ENCODE data around the gene TMEM117.

Gene TMEM117

DNA sequence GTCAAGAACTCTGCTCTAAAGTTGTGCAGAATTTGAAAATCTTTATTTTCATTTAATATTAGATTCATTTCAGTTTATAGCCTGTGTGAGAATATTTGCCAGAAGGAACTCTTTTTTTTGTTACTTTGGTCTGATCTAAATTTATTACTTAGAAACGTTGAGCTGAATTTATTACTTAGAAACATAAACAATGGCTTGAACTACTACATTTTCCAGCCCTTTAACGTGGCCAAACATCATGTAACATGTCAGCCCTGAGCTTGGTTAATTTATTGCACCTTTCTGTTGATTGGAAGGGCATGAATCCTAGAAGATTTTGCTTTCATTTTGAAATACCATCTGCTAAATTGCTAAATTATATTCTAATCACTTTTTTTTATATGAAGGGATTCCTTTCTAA, 241.4 kb downstream of the TMEM117 start:
- in situ Hi-C loops (cut with HindIII; ENCODE audit: low sequenced_read_pairs) = no loop called here

DNA sequence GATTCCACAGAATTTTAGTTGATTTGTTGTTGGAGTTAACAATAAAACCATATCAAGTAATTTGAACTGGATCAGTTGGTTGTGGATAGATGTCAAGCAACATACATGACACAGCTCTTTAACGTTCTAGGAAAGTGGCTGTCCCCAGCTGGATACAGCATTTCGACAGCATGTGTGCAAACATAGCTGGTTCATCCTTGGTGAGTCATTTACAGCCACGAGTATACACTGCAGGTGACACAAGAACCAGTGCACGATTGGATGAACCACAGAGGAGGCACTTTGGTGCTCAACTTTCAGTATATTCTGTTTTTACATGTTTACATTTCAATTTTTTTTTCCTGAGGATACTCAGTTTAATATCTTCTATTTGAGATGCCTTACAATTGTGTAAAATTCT, 242.4 kb downstream of the TMEM117 start:
- in situ Hi-C loops (cut with HindIII; ENCODE audit: low sequenced_read_pairs) = no loop called here

DNA sequence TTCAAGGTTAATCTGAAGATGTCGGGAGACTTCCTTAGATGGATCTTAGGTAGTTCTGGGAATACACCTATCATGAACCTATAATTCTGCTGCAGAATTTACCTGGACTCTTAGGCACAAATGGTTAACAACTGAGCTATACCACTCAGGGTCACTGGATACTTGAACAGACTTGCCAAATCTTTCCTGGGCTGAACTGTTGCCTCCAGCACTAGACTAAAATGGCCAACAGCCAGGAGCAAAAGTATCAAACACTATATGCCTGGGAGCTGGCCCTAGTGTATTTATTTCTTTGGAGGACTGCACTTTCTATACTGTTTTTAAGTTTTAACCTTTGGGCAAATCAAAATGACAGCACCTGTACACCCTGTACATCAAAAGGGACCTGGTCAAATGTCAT, 252.8 kb downstream of the TMEM117 start:
- in situ Hi-C loops (cut with HindIII; ENCODE audit: low sequenced_read_pairs) = no loop called here

DNA sequence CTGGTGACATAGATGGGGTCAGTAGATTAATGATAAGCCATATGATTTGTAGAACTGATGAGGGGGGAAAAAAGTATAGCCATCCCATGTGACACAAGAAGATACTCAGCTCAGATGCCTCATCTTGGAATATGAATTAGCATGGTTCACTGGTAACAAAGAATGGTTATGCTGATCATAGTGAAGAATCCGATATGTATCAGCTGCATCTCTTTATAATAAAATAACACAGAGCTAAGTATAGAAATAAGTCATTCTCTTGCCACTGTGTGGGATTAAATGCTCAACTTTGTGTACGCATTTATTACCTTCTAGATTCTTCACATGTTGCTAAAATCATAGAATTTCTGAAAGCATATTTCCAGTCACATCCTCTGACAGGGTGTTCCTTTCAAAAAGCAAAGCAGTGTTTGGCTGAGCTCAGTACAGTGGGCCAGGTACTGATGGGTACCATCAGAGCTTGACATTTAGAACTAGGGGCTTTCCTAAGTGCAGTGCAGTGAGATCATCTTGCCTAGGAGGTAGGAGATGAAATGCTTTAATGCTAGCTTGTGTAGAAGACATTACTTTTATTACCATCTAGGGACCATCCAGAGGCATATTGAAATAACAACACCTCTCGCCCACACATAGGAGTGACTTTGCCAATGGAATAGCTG, 256.2 kb downstream of the TMEM117 start:
- in situ Hi-C loops (cut with HindIII; ENCODE audit: low sequenced_read_pairs) = no loop called here

DNA sequence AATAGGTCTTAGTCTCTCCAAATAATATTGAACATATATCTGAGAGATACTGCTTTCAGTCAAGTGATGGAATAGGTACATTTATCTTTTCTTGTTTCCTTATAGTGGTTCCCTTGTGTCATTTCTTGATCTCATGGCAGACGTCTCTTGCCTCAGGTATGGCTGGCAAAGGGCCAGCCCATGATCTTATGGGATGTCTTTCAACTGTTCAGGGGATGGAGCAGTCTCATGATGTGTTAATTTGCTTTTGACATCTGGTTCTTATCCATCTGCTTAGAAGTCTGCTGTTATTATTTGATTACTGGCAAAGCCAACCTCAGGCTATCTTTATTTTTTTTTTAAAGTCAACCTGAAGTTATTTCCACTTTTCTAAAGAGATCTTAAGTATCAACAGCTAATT, 262.9 kb downstream of the TMEM117 start:
- in situ Hi-C loops (cut with HindIII; ENCODE audit: low sequenced_read_pairs) = no loop called here

DNA sequence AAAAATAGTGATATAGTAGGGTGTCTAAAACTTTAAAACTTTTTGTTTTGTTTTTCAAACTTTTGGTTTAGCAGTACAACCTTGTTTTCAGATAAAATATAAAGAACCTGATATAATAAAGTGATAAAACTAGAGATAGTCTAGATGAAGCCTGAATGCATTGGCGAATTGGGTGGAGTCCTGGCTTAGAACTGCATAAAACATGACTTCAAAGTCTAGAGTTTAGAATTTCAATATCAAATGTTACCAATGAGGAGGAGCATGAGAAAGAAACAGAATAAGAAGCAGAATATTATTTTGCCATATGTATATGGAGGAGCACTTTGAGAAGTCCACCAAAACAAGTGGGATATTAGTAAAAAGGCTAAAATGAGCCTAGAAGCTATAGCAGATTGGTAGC, 263.6 kb downstream of the TMEM117 start:
- in situ Hi-C loops (cut with HindIII; ENCODE audit: low sequenced_read_pairs) = no loop called here

DNA sequence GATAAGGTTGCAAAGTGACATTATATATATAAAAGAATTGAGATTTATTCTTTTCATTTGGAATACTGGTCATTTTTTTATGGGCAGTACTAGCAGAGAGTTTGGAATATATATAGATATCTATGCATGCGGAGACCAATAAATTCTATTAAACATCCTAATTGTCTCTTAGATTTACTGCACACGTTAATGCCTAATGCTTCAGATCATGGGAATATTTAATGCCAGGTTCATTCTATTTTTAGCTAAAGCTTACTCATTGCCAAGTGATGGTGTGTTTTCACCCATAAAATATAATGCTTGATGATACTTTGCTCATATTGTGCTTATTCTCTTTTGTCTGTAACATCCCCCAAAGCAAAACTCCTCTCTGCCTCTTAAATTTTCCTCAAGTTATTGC, 264.4 kb downstream of the TMEM117 start:
- in situ Hi-C loops (cut with HindIII; ENCODE audit: low sequenced_read_pairs) = no loop called here

DNA sequence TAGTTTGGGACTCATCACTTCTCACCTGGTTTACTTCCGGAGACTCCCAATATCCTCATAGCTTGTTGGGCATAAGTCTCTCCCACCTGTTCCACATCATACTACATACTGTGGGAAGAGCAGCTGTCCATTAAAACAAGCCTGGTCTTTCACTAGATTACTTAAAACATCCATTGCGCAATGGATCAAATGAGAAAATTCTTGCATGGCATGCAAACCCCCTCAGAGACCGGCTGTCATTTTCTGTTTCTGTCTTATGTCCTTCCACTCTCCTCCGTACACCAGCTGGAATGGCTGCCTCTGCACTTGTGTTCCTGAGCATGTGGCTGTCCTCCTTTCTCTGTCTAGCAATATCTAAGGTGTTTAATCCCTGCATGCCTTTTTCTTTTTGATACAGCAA, 265.6 kb downstream of the TMEM117 start:
- in situ Hi-C loops (cut with HindIII; ENCODE audit: low sequenced_read_pairs) = no loop called here

DNA sequence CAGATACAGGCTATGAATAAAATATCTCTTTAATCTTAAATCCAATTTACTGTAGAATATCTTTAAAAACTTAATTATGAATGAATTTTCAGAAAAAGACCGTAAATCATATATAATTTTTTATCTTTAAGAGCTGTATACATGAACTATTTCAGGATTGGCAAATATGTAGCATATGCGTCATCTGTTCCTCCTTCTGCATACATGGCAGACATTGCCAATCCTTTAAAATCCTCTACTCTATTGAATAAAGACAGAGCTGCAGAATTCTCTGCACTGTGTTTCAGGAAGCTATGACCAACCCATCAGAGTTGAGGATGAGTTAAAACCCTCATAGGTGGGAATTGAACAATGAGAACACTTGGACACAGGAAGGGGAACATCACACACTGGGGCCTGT, 279.0 kb downstream of the TMEM117 start:
- in situ Hi-C loops (cut with HindIII; ENCODE audit: low sequenced_read_pairs) = no loop called here

DNA sequence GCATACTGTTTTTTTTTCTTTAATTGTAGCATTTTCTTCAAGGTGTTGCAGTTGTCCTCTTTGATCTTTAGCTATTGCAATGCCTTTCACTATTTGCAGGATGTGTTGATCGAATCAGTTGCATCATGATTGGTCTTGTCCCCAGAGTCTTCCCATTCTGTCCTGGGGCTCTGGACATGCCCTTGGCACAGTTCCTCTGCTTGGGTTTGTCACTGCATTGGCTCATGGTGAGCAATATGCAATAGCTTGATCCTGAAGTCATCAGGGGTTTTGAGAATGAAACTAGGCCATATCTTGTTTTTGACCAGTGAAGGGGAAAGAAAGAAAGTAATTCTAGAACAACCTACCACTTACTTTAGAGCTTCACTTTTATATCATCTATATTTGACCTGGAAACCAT, 281.5 kb downstream of the TMEM117 start:
- in situ Hi-C loops (cut with HindIII; ENCODE audit: low sequenced_read_pairs) = no loop called here

DNA sequence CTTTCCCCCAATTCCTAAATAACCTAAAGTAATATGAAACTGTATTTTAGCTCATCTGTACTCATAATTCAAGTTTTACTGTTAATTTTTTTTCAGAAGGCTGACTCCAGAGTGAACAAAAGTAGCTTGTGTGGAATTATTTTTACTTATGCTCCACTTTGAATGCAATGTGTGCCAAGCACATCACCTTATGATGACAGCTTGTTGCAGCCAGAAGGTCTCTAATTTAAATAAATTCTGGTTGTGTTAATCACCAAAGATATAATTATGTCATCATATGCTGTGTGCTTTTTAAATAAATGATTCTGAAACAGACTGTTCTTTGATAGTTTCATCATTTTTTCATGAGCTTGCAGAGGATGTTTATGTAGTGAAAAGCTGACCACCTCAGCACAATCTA, 283.1 kb downstream of the TMEM117 start:
- in situ Hi-C loops (cut with HindIII; ENCODE audit: low sequenced_read_pairs) = no loop called here

DNA sequence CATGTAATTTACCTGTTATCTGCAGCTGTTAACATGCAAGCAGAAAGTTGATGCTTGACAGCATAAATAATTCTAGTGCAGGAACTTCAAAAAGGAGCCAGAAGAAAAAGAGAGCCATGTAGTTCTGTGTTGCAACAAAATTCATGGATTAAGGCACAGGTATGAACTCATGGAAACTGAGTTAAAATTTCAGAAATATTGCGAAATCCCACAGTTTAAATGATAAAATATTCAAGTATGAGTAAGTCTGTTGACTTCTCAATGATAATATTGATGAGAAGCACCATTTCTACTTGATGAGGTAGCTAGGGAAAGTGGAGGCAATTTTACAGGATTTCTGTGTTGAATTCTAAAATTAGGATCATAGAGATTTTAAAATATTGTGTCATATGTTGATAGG, 290.9 kb downstream of the TMEM117 start:
- in situ Hi-C loops (cut with HindIII; ENCODE audit: low sequenced_read_pairs) = no loop called here

DNA sequence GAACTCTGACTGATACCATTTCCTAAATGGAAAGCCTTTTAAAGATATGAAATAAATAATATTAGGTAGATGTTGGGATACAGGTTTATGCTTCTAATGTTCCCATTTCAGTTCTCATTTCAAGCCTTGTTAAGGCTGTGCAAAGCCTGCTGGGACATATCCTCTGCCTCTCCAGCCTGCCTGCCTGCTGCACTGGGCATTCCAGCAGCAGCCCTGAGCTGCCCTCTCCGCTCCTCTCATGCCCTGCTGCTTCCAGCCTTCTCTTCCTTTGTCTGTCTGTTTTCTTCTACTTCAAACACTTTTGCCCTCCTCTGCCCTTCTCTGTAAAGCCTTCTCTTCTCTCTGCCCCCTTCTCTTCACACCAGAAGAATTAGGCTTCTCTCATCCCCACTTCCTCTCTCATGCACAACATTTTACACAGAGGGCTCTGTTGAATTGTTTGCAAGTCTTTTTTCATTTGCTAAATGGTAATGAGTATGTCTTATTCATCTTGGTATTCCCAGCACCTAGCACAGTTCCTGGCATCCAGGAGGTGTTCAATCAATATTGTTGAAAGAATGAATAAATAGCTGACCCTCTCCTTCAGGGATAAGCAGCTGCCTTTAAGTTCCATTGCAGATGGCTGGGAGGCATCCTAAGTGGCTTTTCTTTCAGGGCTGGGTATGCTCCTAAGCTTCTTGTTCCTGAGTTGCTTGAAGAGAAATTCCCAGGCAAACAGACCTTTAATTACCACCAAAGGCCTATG, 292.3 kb downstream of the TMEM117 start:
- in situ Hi-C loops (cut with HindIII; ENCODE audit: low sequenced_read_pairs) = no loop called here

DNA sequence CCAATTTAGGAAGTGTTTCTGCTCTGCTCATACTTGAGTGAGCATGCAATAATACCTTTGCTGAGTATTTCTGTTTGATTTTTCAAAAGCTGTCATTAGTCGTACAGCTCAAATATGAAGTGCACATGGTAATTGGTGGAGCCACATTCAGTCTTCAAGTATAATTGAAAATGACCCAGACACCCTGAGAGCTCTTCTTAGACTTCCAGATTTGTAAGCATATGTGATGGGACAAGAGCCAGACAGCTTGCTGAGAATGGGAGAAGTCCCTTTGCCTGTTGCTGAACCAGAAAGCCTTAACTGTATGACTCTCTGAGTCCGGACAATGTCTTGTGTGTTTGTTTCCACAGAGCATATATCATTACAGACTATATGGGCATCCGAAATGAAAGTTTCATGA, 307.3 kb downstream of the TMEM117 start:
- in situ Hi-C loops (cut with HindIII; ENCODE audit: low sequenced_read_pairs) = no loop called here

DNA sequence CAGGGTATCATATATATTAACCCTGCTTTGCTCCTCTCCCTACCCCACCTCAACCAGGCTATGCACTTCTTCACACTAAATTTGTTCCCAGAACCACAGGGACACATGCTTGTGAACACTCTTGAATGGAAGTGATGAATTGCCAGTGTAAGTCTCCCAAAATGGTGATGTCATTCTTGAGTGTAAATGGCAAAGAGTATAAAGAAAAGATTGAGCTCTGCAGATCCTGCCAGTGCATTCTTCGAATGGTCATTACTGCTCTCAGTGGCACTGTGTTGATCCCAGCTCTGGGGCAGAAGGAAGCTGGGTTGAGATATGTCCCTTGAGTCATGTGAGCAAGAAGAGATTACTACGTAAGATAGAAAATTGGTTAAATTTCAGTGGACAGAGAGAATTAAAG, 313.1 kb downstream of the TMEM117 start:
- in situ Hi-C loops (cut with HindIII; ENCODE audit: low sequenced_read_pairs) = no loop called here

DNA sequence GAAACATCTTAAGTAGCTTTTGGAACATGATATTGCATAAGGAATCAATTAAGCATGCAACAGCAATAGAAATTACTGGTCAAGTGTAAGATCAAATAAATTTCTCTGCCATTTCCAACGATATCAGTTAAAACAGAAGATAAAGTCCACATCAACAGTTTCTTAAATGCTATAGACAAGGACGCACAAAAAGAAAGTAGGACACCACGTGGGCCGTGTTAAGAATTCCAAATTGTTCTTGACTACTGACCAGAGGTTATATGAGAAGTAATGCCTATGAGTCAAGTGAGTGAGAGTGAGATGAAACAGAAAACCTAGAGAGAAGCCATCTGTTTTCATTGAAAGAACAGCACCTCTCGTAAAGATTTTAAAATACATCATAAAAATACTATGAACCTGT, 318.2 kb downstream of the TMEM117 start:
- in situ Hi-C loops (cut with HindIII; ENCODE audit: low sequenced_read_pairs) = no loop called here

DNA sequence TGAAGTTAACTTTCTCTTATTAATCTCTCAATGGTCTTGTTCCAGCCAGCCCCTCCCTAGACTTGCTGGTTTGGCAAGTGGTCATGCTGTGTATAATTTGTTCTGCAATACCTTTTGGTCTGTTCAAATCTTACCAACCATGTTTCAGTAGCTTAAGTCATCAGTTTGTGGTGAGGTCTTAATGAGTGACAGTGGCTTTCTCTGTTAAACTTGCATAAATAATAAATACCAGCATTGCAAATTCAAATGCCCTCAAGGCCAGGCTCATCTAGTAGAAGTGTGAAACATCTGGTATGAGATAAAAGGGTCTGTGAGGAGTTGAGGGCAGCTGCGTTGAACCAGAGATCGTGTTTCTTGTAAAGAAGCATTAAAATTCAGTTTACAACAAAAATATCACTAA, 319.5 kb downstream of the TMEM117 start:
- in situ Hi-C loops (cut with HindIII; ENCODE audit: low sequenced_read_pairs) = no loop called here

DNA sequence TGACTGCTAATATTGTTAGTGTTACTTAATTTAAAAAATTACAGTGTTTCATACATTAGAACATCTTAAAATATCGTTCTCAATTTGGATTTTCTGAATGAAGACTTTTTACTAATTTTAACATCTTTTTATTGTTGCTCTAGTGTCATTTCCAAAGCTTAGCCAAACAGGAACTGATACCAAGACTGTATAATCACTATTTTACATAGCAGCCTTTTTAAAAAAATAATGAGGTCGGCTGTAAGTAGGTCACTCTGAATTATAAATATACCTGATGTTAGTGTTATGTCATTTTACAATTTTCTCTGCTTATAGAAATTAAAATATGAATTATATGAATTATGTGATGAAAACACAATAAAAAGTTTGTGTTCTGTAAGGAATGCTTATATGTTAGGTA, 321.5 kb downstream of the TMEM117 start:
- in situ Hi-C loops (cut with HindIII; ENCODE audit: low sequenced_read_pairs) = no loop called here

DNA sequence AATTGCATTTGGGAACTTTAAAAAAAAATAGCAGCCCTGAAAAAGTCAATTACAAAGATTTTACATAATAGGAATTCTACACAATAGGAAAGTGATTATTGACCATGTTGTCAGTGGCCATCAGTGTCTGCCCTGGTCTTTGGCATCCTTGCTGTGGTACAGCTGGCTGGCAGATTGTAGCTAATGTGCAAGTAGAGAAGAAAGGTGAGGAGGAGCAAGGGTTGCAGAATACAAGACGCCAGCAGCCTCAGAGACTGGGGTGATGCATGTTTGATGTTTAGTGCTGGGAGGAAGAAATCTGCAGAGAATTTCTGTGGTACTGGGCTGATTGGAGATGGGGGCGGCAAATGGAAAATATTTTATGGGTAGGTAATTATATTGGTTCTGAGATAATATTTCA, 322.9 kb downstream of the TMEM117 start:
- in situ Hi-C loops (cut with HindIII; ENCODE audit: low sequenced_read_pairs) = no loop called here

DNA sequence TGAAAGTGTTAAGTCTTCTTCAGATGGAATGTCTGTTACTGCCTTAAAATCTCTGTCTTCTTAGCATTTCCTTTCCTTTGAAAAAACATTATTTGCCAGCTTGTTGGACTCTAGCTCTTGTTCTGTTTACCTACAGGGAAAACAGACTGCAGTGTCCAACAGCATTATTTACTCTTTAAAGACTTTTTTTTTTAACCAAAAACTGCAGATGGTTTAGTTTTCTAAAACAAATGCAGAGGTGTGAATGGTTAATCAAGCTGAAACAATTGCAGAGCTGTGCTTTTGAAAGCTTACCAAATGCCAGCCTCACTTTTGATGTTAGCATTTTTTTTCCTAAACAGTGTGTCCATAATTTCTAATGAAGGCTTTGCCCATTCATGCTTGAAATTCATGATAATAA, 323.3 kb downstream of the TMEM117 start:
- in situ Hi-C loops (cut with HindIII; ENCODE audit: low sequenced_read_pairs) = no loop called here

DNA sequence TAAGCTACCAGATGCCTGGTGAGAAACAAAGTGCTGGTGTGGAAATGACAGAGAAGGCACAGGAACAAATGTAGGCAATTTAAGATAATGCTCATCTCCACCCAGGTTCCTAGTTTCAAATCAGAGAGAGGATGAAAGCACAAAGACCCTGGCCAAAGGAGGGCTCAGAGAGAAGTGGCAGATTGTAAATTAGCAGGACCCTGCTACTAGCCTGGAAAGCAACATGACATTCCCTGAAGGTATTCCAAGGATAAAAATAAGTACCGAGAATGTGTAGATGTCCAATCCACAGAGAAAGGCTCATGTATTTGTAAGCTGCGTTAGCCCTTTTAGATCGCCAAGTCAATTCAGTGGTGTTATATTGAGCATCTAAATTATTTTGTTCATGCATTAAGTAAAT, 324.0 kb downstream of the TMEM117 start:
- in situ Hi-C loops (cut with HindIII; ENCODE audit: low sequenced_read_pairs) = loop anchor here (5.0 kb wide), 1 partner anchor 103 kb away; no protein-coding TSS in a partner anchor

DNA sequence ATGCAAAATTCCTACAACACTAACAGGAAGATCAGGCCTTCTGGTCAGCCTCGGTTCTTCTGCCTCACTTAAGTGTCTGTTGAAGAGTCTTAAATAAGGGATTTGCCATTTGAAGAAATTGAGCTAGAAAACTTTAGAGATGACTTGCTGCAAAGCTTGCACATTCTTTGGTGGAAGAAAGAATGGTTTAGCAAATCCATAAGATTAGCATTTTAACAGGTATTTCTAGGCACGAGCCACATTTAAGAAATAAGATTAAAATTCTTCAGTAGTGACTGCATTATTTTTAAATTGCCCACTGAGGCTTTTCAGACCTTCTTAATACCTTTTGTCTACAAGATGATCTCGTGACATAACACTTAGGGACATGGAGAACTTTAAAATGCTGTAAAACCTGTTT, 327.1 kb downstream of the TMEM117 start:
- in situ Hi-C loops (cut with HindIII; ENCODE audit: low sequenced_read_pairs) = loop anchor here (5.0 kb wide), 1 partner anchor 106 kb away; no protein-coding TSS in a partner anchor

DNA sequence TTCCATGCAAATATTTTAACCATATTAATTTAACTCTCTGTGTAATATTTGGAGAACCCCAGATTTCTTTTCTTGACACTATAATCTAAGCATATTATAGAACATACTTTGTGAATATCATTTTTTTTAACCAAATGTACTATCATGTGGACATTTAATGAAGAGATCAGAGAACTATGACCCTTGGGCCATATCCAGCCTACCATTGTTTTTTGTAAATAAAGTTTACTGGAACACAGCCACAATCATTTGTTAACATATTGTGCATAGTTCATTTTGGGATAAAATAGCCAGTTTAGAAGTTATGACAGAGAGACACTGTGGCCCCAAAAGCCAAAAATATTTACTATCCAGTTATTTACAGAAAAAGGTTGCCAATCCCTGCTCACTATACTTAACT, 338.2 kb downstream of the TMEM117 start:
- in situ Hi-C loops (cut with HindIII; ENCODE audit: low sequenced_read_pairs) = no loop called here
